Activated CD8-positive, alpha-beta memory T cell treated with anti-CD3 and anti-CD28 coated beads for 48 hours (primary cell): ENCODE results near the gene SYNJ2BP.
"Not testable (repeated sequence)": the region's sequence is repeated elsewhere in the genome, so short reads cannot be mapped to it uniquely, and the experiment has no call there.

Experiments
- DNase-seq, 3 experiments: peaks; one replicate each; pipeline ENCODE4 v3.0.0-alpha.2; 2020; ENCODE audit warnings: low read depth in 2 of 3, low spot score in 2 of 3

SYNJ2BP gene

GRCh38 chr14:70416725-70417349, at the start of gene SYNJ2BP:
SYNJ2BP (minus strand) TSS chr14:70417090; CDS start chr14:70416963, 127 bp downstream.
- DNase-seq: peak; percentile 3 to 15 (median 7)

GRCh38 chr14:70454731-70455130, 37.8 kb upstream of the SYNJ2BP start:
- no peak for DNase-seq

GRCh38 chr14:70451874-70452273, 35.0 kb upstream of the SYNJ2BP start, which contains the start of gene ADAM21:
ADAM21 (plus strand) TSS chr14:70452174; CDS start chr14:70457500, 5,326 bp downstream.
- DNase-seq: no peak

- DNase-seq: no peak
Measured at GRCh38 chr14:70448633-70449340, 31.9 kb upstream of the SYNJ2BP start.

GRCh38 chr14:70442750-70443149, 25.9 kb upstream of the SYNJ2BP start:
- DNase-seq: no peak

- DNase-seq: no peak
Measured at GRCh38 chr14:70441641-70442040, 24.8 kb upstream of the SYNJ2BP start.

GRCh38 chr14:70436867-70437266, 20.0 kb upstream of the SYNJ2BP start:
- DNase-seq: no peak

- not testable (repeated sequence) for DNase-seq
Measured at GRCh38 chr14:70426555-70426954, 9.7 kb upstream of the SYNJ2BP start.

GRCh38 chr14:70425354-70425753, 8.5 kb upstream of the SYNJ2BP start:
- DNase-seq: no peak

- no peak for DNase-seq
Measured at GRCh38 chr14:70422538-70422937, 5.6 kb upstream of the SYNJ2BP start.

GRCh38 chr14:70419270-70419931, 2.5 kb upstream of the SYNJ2BP start:
- DNase-seq: not testable (repeated sequence)

GRCh38 chr14:70416338-70416724, 559 bp downstream of the SYNJ2BP start:
- no peak for DNase-seq

- no peak for DNase-seq
Measured at GRCh38 chr14:70415788-70416187, 1.1 kb downstream of the SYNJ2BP start.

- no peak for DNase-seq
Measured at GRCh38 chr14:70407621-70408020, 9.3 kb downstream of the SYNJ2BP start.

- not testable (repeated sequence) for DNase-seq
Measured at GRCh38 chr14:70406216-70406615, 10.7 kb downstream of the SYNJ2BP start.

- not testable (repeated sequence) for DNase-seq
Measured at GRCh38 chr14:70403335-70403734, 13.6 kb downstream of the SYNJ2BP start.

GRCh38 chr14:70401643-70402042, 15.2 kb downstream of the SYNJ2BP start:
- no peak for DNase-seq

- DNase-seq: no peak
Measured at GRCh38 chr14:70398706-70399431, 18.0 kb downstream of the SYNJ2BP start.

GRCh38 chr14:70398280-70398679, 18.6 kb downstream of the SYNJ2BP start:
- no peak for DNase-seq

- DNase-seq: no peak
Measured at GRCh38 chr14:70397746-70398145, 19.1 kb downstream of the SYNJ2BP start.

GRCh38 chr14:70394674-70395306, 22.1 kb downstream of the SYNJ2BP start:
- no peak for DNase-seq
